HUES6 (cell line): ENCODE measurements around the gene COL8A1.
"Not testable (repeated sequence)": the region's sequence is repeated elsewhere in the genome, so short reads cannot be mapped to it uniquely, and the experiment has no call there.

ENCODE experiments used
- H3K27ac ChIP-seq: 2 replicates; pipeline ENCODE4 v1.7.0; 2013; ENCODE audit warnings: low read depth, mild to moderate bottlenecking, low read length, inconsistent platforms
- H3K27me3 ChIP-seq: 2 replicates; pipeline ENCODE4 v1.6.1; 2013; ENCODE audit warnings: low read length; ENCODE audit not compliant: control insufficient read depth, insufficient read depth
- H3K36me3 ChIP-seq: 2 replicates; pipeline ENCODE4 v1.6.1; 2013; ENCODE audit warnings: low read length; ENCODE audit not compliant: control insufficient read depth, insufficient read depth
- H3K4me1 ChIP-seq: 2 replicates; pipeline ENCODE4 v1.6.1; 2013; ENCODE audit warnings: low read length; ENCODE audit not compliant: control insufficient read depth, insufficient read depth
- H3K4me3 ChIP-seq: 2 replicates; pipeline ENCODE4 v1.5.1; 2013; ENCODE audit warnings: low read depth, low read length
- H3K9ac ChIP-seq: one replicate; pipeline ENCODE4 v1.6.1; 2013; ENCODE audit warnings: mild to moderate bottlenecking, low read length
- H3K9me3 ChIP-seq: 2 replicates; pipeline ENCODE4 v1.6.1; 2013; ENCODE audit warnings: low read depth, low read length; ENCODE audit not compliant: control insufficient read depth, insufficient read depth

COL8A1 gene

DNA sequence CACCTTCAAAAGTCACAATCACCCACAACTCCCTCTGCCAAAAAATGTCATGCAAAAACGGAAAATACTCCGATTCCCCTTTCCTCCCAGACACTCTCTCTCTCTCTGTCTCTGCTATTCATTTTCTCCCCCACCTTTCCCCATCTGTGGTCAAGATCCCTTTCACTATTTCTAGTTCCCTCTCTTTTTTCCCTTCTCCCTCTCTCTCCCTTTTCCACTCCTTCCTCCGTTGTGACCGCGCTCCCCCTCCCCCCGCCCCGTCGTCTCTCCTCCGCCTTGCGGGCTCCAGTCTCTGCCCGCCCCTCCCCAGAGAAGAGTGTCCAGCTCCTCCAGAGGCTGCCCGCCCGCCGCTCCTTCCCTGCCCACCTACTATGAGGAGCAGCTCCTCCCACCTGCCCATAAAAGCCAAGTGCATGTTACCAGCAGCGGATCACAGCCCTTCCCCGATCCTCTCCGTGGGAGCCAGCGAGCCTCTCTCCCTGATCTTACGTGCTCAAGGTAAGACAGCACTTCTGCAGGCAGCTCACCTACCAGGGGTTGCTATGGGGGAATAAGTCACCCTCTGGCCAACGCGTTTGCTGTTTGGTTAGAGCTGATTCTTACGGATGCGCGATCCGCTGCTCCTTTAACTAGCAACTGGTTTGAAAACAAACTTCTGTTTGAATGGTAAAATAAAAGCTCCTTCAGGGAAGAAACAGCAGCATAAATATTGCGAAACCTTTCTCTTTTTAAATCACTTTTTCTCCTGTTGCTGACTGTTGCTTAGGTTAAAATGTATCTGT lies at the start of gene COL8A1:
Gene COL8A1, plus strand, starts transcription at position 428 of the 782 bp plus-strand sequence. CDS start 152,089 bp downstream, outside the sequence.
- Histone ChIP-seq H3K27ac (no peak within 1 kb of the TSS), H3K4me3 (peak within 1 kb of the TSS; percentile 64), H3K36me3 (no peaks in the 10 kb centered on the region), H3K9ac (peak within 1 kb of the TSS; percentile 20), H3K9me3 (no peaks in the 10 kb centered on the region), H3K27me3 (peaks cover 51% of the 10 kb centered on the region), H3K4me1 (peaks cover 28% of the 10 kb centered on the region)

DNA sequence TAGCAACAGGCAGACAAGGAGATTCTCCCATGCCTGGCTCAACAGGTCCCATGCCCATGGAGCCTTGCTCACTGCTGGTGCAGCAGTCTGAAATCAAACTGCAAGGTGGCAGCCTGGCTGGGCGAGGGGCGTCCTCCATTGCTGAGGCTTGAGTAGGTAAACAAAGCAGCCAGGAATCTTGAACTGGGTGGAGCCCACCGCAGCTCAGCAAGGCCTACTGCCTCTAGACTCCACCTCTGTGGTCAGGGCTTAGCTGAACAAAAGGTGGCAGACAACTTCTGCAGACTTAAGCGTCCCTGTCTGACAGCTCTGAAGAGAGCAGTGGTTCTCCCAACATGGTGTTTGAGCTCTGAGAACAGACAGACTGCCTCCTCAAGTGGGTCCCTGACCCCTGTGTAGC lies 49.2 kb upstream of the COL8A1 start:
- H3K9me3 ChIP-seq, H3K27me3 ChIP-seq, H3K4me3 ChIP-seq, H3K27ac ChIP-seq, H3K36me3 ChIP-seq, H3K4me1 ChIP-seq, H3K9ac ChIP-seq: not testable (repeated sequence)

DNA sequence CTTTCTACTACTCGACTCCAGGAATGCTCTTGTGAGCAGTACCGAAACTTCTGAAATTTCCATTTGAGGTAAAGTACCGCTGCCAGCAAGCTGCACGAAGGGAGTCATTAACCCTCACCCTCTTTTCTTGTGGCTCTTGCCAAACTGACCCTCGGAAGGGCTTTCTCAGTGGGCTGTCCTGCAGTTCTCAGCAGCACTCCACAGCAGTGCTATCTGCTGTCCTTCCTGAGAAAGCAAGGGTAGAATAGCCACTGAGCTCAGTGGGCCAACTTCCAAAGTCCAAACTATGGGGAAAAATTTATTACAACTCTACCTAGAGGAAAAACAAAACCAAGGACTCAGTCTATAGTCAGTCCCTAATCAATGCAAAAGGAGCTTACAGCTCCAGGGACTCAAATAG lies 38.5 kb upstream of the COL8A1 start:
- Histone ChIP-seq H3K36me3 (no peaks in the 10 kb centered on the region), H3K9me3 (no peaks in the 10 kb centered on the region)

DNA sequence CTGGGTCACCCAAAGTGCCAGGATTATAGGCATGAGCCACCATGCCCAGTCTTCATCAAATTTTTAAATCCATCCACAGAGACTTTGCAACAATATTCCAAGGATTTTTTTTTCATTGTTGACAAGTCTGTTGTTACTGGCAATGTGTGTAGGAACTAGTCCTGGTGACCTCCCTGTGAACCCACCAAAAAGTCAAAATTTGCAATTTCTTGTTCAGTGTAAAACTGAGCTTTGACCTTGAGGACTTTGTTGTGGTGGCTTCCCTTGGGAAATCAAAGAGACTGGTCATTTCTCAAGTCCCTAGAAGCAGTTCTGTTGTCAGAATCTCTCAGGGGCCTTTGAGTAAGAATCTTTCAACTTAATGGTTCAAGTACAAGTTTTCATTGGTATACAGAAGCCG lies 36.9 kb upstream of the COL8A1 start:
- Histone ChIP-seq H3K9me3 (no peaks in the 10 kb centered on the region), H3K4me1 (no peaks in the 10 kb centered on the region), H3K27ac (no peak overlapping the region), H3K36me3 (no peaks in the 10 kb centered on the region), H3K27me3 (no peaks in the 10 kb centered on the region), H3K9ac (no peak overlapping the region), H3K4me3 (no peak overlapping the region)

More for the DNA sequence above, 38.5 kb upstream of the COL8A1 start:
- Histone ChIP-seq H3K27ac (no peak overlapping the region), H3K4me1 (no peaks in the 10 kb centered on the region), H3K27me3 (no peaks in the 10 kb centered on the region), H3K9ac (no peak overlapping the region), H3K4me3 (no peak overlapping the region)

DNA sequence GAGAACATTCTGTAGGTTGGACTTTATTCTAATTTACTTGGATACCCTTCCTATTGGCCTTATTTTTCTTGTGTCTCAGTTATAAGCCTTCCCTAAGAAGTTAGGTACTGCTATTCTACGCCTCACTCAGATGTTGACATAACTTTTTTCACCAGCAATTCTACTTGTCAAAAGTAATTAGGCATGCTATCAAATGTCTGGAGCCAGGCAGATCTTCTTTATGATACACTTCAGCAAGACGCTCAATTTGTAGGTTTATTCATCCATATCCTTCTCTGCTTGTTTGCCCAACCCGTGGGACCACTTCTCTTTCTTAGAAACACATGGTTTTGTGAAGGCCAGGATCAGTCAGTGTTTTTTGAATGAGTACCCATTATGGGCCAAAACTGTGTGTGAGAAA lies 36.2 kb upstream of the COL8A1 start:
- Histone ChIP-seq H3K4me3 (no peak overlapping the region), H3K36me3 (no peaks in the 10 kb centered on the region), H3K9ac (no peak overlapping the region), H3K9me3 (no peaks in the 10 kb centered on the region), H3K27ac (no peak overlapping the region), H3K4me1 (no peaks in the 10 kb centered on the region), H3K27me3 (no peaks in the 10 kb centered on the region)

DNA sequence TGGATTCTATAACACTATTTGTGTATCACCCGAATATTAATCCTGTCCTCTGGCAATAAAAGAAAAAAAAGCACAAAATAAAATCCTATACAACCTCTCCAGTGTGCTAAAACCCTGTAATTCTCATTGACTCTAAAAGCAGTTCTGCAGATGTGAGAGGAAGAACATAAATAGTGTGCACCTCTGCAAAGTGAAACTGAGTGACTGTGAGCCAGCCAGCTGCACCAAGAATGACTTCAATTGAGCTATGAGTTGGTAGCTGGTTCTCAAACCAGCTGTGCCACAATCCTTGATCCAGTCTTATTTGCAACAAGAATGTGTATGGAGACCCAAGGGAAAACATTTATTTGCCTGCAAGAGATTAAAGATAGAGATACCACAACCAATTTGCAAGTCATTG lies 31.2 kb upstream of the COL8A1 start:
- H3K9me3 ChIP-seq = no peaks in the 10 kb centered on the region
- H3K27me3 ChIP-seq = no peaks in the 10 kb centered on the region
- no peak overlapping the region for H3K9ac ChIP-seq
- no peaks in the 10 kb centered on the region for H3K4me1 ChIP-seq
- no peak overlapping the region for H3K4me3 ChIP-seq
- no peak overlapping the region for H3K27ac ChIP-seq
- no peaks in the 10 kb centered on the region for H3K36me3 ChIP-seq

DNA sequence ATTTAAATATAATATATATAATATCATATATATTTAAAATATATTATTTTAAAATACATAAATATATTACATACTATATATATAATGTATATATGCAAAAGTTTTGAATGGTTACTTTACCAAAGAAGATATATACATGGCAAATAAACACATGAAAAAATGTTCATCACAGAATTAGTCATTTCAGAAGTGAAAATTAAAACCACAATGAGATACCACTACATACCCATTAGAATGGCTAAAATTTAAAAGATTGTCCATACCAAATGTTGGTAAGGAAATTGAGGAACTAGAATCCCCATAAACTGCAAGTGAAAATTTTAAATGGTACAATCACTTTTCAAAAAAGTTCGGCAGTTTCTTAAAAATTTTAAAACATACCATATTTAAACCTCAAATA lies 23.6 kb upstream of the COL8A1 start:
- Histone ChIP-seq H3K4me1 (no peaks in the 10 kb centered on the region), H3K27me3 (no peaks in the 10 kb centered on the region), H3K9ac (no peak overlapping the region), H3K27ac (no peak overlapping the region), H3K36me3 (no peaks in the 10 kb centered on the region), H3K9me3 (no peaks in the 10 kb centered on the region), H3K4me3 (no peak overlapping the region)

DNA sequence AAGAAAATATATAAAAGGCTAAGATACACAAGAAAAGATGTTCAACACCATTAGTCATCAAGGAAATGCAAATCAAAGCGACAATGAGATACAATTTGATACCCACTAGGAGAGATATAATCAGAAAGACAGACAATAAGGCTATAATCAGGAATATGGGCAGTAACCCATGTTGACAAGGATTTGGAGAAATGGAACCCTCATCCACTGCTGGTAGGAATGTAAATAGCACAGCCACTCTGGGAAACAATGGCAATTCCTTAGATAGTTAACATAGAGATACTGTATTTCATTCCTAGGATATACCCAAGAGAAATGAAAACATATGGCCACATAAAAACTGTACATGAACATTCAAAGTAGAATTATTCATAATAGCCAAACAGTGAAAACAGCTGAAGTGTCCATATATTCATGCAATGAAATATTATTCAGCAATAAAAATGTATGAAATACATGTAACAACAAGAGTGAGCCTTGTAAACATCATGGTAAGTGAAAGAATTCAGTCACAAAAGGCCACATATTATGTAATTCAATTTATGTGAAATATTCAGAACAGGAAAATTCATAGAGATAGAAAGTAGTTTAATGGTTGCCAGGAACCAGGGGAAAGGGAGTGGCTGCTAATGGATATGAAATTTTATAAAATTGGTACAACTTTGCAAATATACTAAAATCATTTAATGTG lies 18.2 kb upstream of the COL8A1 start:
- Histone ChIP-seq H3K9ac (no peak overlapping the region), H3K27me3 (no peaks in the 10 kb centered on the region), H3K36me3 (no peaks in the 10 kb centered on the region)

DNA sequence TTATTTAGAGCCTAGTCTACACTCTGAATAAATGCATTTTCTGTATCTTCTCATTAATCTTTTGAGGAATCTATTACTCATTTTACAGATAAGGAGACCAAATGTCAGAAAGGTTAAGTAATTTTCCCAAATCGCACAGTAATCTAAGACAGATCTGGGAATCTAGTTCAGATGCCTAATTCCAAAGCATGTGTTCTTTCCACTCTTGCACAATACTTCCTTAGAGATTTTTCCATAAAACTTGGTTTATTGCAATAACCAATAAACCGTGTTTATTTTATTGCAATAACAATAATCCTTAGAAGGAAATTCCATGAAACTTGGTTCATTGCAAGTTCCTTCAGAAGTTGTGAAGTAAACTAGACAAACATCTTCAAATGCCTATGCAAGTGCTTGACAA lies 17.4 kb upstream of the COL8A1 start:
- Histone ChIP-seq H3K4me1 (no peaks in the 10 kb centered on the region), H3K36me3 (no peaks in the 10 kb centered on the region), H3K27me3 (no peaks in the 10 kb centered on the region), H3K27ac (no peak overlapping the region), H3K9ac (no peak overlapping the region), H3K4me3 (no peak overlapping the region), H3K9me3 (no peaks in the 10 kb centered on the region)

More for the DNA sequence above, 18.2 kb upstream of the COL8A1 start:
- Histone ChIP-seq H3K27ac (no peak overlapping the region), H3K9me3 (no peaks in the 10 kb centered on the region), H3K4me3 (no peak overlapping the region), H3K4me1 (no peaks in the 10 kb centered on the region)

DNA sequence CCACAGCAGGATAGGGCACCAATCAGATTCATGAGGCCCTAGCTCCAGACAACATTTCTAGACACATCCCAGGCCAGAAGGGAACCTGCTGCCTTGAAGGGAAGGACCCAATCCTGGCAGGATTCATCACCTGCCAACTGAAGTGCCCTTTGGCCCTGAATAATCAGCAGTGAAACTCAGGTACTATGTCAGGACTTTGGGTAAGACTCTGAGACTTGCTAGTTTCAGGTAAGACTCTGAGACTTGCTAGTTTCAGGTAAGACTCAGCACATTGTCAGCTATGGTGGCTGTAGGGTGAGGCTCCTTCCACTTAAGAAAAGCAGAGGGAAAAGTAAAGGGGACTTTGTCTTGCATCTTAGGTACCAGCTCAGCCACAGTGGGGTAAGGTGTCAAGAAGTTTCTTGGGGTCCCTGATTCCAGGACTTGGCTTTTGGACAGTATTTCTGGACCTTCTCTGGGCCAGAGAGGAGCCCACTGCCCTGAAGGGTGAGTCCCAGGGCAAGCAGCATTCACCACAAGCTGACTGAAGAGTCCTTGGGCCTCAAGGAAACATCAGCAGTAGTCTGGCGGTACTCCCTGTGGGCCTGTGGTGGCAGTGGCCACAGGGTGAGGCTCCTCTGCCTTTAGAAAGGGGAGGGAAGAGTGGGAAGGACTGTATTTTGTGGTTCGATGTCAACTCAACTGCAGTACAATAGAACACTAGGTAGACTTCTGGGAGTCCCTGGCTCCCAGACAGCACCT lies 13.7 kb upstream of the COL8A1 start:
- no peaks in the 10 kb centered on the region for H3K36me3 ChIP-seq
- H3K27ac ChIP-seq = no peak overlapping the region
- H3K9me3 ChIP-seq = no peaks in the 10 kb centered on the region
- H3K27me3 ChIP-seq = no peaks in the 10 kb centered on the region
- H3K9ac ChIP-seq = no peak overlapping the region
- no peaks in the 10 kb centered on the region for H3K4me1 ChIP-seq
- no peak overlapping the region for H3K4me3 ChIP-seq

DNA sequence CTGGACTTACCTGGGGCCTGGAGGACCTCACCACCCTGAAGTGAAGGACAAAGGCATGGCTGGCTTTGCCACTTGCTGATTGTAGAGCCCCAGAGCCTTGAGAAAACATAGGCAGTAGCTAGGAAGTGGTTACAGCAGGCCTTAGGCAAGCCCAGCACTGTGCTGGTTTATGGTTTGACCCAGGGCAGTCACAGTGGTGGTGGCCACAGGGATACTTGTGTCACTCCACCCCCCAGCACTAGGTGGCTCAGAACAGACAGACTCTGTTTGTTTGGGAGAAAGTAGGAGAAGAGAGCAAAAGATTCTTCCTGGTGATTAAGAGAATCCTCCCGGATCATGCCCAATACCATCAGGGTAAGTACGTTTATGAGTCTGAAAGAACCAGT lies 13.2 kb upstream of the COL8A1 start:
- Histone ChIP-seq H3K4me1 (no peaks in the 10 kb centered on the region), H3K27me3 (no peaks in the 10 kb centered on the region), H3K27ac (no peak overlapping the region)

More for the DNA sequence above, 13.2 kb upstream of the COL8A1 start:
- Histone ChIP-seq H3K9ac (no peak overlapping the region), H3K36me3 (no peaks in the 10 kb centered on the region), H3K9me3 (no peaks in the 10 kb centered on the region), H3K4me3 (no peak overlapping the region)
